Placental pericyte (primary cell): ENCODE data around the gene CD163. TPM values are rescaled to one million over a fixed set of nuclear protein-coding genes. Genes with fewer than 3 reads are reported as not detected.

Experiments used
- total RNA-seq: library from RNA; depleted of rRNA; stranded (reverse); fragments of >200 nt; gene quantifications from 2 replicates; pipeline ENCODE4 v1.2.3, GENCODE V29; 2012

The CD163 gene
- 0.43 TPM in 1 of 2 replicates, not detected in the other for total RNA-seq

DNA sequence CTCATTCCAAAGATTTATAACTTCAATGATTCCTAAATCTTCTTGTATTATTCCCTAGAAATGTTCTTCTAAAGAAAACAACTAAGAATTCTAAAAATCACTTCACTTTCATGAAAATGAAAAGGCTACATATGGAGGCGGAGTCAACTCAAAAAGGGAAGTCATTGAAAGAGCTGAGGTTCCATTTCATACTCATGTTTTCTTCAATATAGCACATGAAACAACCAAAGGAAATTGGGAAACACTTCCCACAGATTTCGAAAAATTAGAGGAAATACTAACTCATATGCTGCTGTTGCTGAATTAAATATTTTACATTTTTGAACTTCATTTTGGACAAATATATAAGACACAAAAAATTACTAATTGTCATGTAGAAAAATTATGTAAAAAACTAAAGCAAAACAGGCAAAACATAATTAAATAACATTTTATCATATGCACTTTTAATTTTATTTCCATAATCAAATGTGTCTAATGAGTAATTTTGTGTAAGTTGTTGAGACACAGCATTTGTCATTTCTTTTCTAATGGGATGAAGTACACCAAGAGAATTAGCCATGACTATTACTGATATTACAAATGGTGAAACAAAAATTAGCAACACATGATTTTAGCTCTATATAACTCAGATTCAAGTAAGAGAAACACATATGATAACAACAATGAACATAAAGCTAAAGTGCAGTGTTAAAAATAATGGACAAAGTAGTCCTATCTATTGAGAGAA, at the start of gene CD163:
Gene CD163 (minus strand): TSS at position 92 of the 730 bp plus-strand sequence. CDS start 87 bp downstream, at position 5.

DNA sequence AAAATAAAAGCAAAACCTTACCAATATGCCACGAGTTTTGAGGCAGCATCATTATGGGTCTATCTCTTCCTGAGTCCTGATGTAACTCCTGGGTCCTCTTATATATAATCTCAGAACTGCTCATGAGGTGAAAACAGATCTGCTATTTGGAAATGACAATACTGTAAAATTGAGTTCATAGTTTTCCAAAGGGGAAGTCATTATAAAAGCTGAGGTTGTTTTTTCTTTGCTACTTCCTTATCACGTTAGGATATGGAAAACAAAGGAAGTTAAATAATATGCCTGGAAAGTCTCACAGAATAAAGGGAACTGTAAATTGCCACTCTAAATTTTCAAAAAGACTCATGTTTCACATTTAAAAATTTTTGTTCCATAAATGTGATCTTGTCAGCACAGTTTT, 59.5 kb downstream of the CD163 start, which contains the start of gene CD163L1:
Gene CD163L1 (minus strand): TSS at position 78 of the 400 bp plus-strand sequence. CDS start 26 bp downstream, at position 52.

Other genes starting within 250 kb of the CD163 start
- not detected in 2 replicates for gene ACSM4, start 199.7 kb downstream of the CD163 start, total RNA-seq
- 2.4 and 7.4 TPM in 2 replicates for gene CD163L1, start 59.6 kb downstream of the CD163 start, total RNA-seq
- gene APOBEC1, start 162.1 kb upstream of the CD163 start, total RNA-seq, result not detected in 2 replicates
- not detected in 2 replicates for gene GDF3, start 192.0 kb upstream of the CD163 start, total RNA-seq
- gene DPPA3, start 207.7 kb upstream of the CD163 start, total RNA-seq, result not detected in 2 replicates
- gene CLEC4C, start 243.6 kb upstream of the CD163 start, total RNA-seq, result not detected in 2 replicates